A549 (cell line): ENCODE measurements around the gene MKNK2. TPM values are rescaled to one million over a fixed set of nuclear protein-coding genes. Genes with fewer than 3 reads are reported as not detected.

ENCODE experiments used
- ATAC-seq, 2 experiments: fragments of 200-7000 bp in 1 of 2; fragments of >200 bp in 1 of 2; cut with Nextera tagmentation in 1 of 2; cut with Tn5 transposase in 1 of 2; 3 replicates each; pipeline versions ENCODE4 v1.8.0 to v1.9.1; 2018 to 2020; ENCODE audit warnings: mild to moderate bottlenecking in 1 of 2, moderate library complexity in 1 of 2
- CTCF ChIA-PET: fragments of 300-600 bp; sonication (Branson Sonifier 250); formaldehyde crosslinking; extraction: SDS; loops from one replicate; lab custom pipeline; 2021; ENCODE audit warnings: antibody characterized with exemption, inconsistent platforms; lab: Yijun Ruan, JAX
- POLR2A ChIA-PET: fragments of 350-600 bp; formaldehyde crosslinking; extraction: SDS; loops from one replicate; lab custom pipeline; 2021; ENCODE audit warnings: antibody characterized with exemption, inconsistent platforms; lab: Yijun Ruan, JAX
- DNase-seq, 2 experiments: peaks; one replicate each; pipeline versions ENCODE4 v3.0.0 to v3.0.0-alpha.2; 2011 to 2016; ENCODE audit warnings: low read depth in 1 of 2, low spot score in 1 of 2
- FAIRE-seq: peaks from 2 replicates; lab custom pipeline; 2011; peaks lifted over from hg19 to GRCh38; lab: Jason Lieb, UNC
- H3K27ac ChIP-seq, 2 experiments: fragments of >200 bp; sonication (Bioruptor Twin); formaldehyde crosslinking; 3 replicates each; pipeline ENCODE4 v1.5.1; 2016 to 2017
- H3K4me1 ChIP-seq: fragments of >200 bp; sonication (Bioruptor Twin); formaldehyde crosslinking; 3 replicates; pipeline ENCODE4 v1.6.1; 2016
- H3K4me2 ChIP-seq: fragments of >200 bp; sonication (Bioruptor Twin); formaldehyde crosslinking; 3 replicates; pipeline ENCODE4 v1.6.1; 2016
- H3K4me3 ChIP-seq: fragments of >200 bp; sonication (Bioruptor Twin); formaldehyde crosslinking; 3 replicates; pipeline ENCODE4 v1.5.1; 2016
- H3K9me3 ChIP-seq: fragments of >200 bp; sonication (Bioruptor Twin); formaldehyde crosslinking; 3 replicates; pipeline ENCODE4 v1.6.1; 2016
- CBX8 ChIP-seq: fragments of 200-600 bp; sonication (generic); IDR thresholded peaks from 2 replicates; pipeline ENCODE4 v1.6.1; 2016
- CEBPB ChIP-seq, 2 experiments: fragments of >200 bp in 1 of 2; sonication (Bioruptor Twin) in 1 of 2; formaldehyde crosslinking in 1 of 2; IDR thresholded peaks; 2 replicates each; pipeline ENCODE4 v1.6.1; 2012 to 2016
- CHD2 ChIP-seq: fragments of 150-350 bp; IDR thresholded peaks from 2 replicates; pipeline ENCODE4 v1.6.1; 2014; ENCODE audit warnings: low read length; ENCODE audit not compliant: partially characterized antibody
- EHMT2 ChIP-seq: fragments of 200-600 bp; sonication (generic); IDR thresholded peaks from 2 replicates; pipeline ENCODE4 v1.6.1; 2016; ENCODE audit warnings: antibody characterized with exemption, low read depth, mild to moderate bottlenecking, moderate library complexity
- ESRRA ChIP-seq: fragments of 150-350 bp; IDR thresholded peaks from 2 replicates; pipeline ENCODE4 v1.6.1; 2014; ENCODE audit warnings: mild to moderate bottlenecking, low read length, borderline replicate concordance
- FOXS1 ChIP-seq: fragments of 250-450 bp; sonication (Bioruptor Pico); IDR thresholded peaks from 2 replicates; pipeline ENCODE4 v1.5.0; 2020; ENCODE audit warnings: mild to moderate bottlenecking, moderate library complexity
- HOXB5 ChIP-seq: fragments of 250-450 bp; sonication (Bioruptor Pico); IDR thresholded peaks from 2 replicates; pipeline ENCODE4 v1.5.0; 2020; ENCODE audit warnings: mild to moderate bottlenecking, moderate library complexity
- JUN ChIP-seq, 2 experiments: fragments of >200 bp; sonication (Bioruptor Twin); formaldehyde crosslinking; IDR thresholded peaks; 2 replicates in 1 of 2; 3 replicates in 1 of 2; pipeline ENCODE4 v1.6.1; 2016 to 2017
- JUNB ChIP-seq: fragments of >200 bp; sonication (Bioruptor Twin); formaldehyde crosslinking; IDR thresholded peaks from 2 replicates; pipeline ENCODE4 v1.6.1; 2016
- MAFK ChIP-seq: fragments of 450-650 bp; IDR thresholded peaks from 2 replicates; pipeline ENCODE4 v1.6.1; 2014; ENCODE audit not compliant: partially characterized antibody
- NFE2L2 ChIP-seq: fragments of 150-350 bp; conservative IDR thresholded peaks from 2 replicates; pipeline ENCODE4 v1.6.1; 2014; ENCODE audit warnings: low read length
- PHF8 ChIP-seq: fragments of 200-600 bp; sonication (generic); IDR thresholded peaks from 2 replicates; pipeline ENCODE4 v1.6.1; 2016; ENCODE audit warnings: low read depth, mild to moderate bottlenecking, antibody characterized with exemption, moderate library complexity, borderline replicate concordance
- POLR2A ChIP-seq: IDR thresholded peaks from 2 replicates; pipeline ENCODE4 v1.6.1; 2012; ENCODE audit warnings: mild to moderate bottlenecking, low read length
- RNF2 ChIP-seq: fragments of 200-600 bp; sonication (generic); IDR thresholded peaks from 2 replicates; pipeline ENCODE4 v1.6.1; 2016; ENCODE audit warnings: low read depth, mild to moderate bottlenecking, antibody characterized with exemption, moderate library complexity, borderline replicate concordance
- SMC3 ChIP-seq: fragments of >200 bp; sonication (Bioruptor Twin); formaldehyde crosslinking; IDR thresholded peaks from 3 replicates; pipeline ENCODE4 v1.6.1; 2018; ENCODE audit warnings: inconsistent platforms
- ZC3H11A ChIP-seq: fragments of 450-650 bp; IDR thresholded peaks from 2 replicates; pipeline ENCODE4 v1.6.1; 2014; ENCODE audit warnings: antibody characterized with exemption, mild to moderate bottlenecking
- ZFP36 ChIP-seq: fragments of 450-650 bp; IDR thresholded peaks from 2 replicates; pipeline ENCODE4 v1.6.1; 2014; ENCODE audit warnings: borderline replicate concordance; ENCODE audit not compliant: partially characterized antibody
- ZNF302 ChIP-seq: fragments of 250-450 bp; sonication (Bioruptor Pico); IDR thresholded peaks from 2 replicates; pipeline ENCODE4 v1.9.0; 2021; ENCODE audit warnings: inconsistent platforms, mild to moderate bottlenecking, moderate library complexity
- WGBS: methylation state at CpG from one replicate; pipeline ENCODE4 v1.1.6; 2017; ENCODE audit errors: missing lambda C conversion rate; 5-methylcytosine and 5-hydroxymethylcytosine counted together
- polyA plus RNA-seq, 4 experiments: library from polyadenylated mRNA; depleted of rRNA in 3 of 4; stranded (reverse); fragments of >200 nt; fragmentation: RNase III in 1 of 4; extraction: RNeasy Plus Mini Kit Qiagen cat#74134 plus additional on column Dnase treatment in 1 of 4; gene quantifications; 2 replicates in 3 of 4; 3 replicates in 1 of 4; pipeline ENCODE4 v1.2.3, GENCODE V29; 2011 to 2017
- TF ChIP-seq, protein P1 (sequence below): IDR thresholded peaks from 2 replicates; pipeline ENCODE4 v1.6.1; 2012; ENCODE audit warnings: low read depth, borderline replicate concordance
- TF ChIP-seq, protein P2 (sequence below): fragments of 450-650 bp; IDR thresholded peaks from 2 replicates; pipeline ENCODE4 v1.6.1; 2014; ENCODE audit warnings: antibody characterized with exemption
- TF ChIP-seq, protein P3 (sequence below): IDR thresholded peaks from 2 replicates; pipeline ENCODE4 v1.6.1; 2012

MKNK2 gene
- polyA plus RNA-seq, 2 of the 4 experiments (the other 2 are of a cell fraction) = 48.3 to 56.7 TPM

DNA sequence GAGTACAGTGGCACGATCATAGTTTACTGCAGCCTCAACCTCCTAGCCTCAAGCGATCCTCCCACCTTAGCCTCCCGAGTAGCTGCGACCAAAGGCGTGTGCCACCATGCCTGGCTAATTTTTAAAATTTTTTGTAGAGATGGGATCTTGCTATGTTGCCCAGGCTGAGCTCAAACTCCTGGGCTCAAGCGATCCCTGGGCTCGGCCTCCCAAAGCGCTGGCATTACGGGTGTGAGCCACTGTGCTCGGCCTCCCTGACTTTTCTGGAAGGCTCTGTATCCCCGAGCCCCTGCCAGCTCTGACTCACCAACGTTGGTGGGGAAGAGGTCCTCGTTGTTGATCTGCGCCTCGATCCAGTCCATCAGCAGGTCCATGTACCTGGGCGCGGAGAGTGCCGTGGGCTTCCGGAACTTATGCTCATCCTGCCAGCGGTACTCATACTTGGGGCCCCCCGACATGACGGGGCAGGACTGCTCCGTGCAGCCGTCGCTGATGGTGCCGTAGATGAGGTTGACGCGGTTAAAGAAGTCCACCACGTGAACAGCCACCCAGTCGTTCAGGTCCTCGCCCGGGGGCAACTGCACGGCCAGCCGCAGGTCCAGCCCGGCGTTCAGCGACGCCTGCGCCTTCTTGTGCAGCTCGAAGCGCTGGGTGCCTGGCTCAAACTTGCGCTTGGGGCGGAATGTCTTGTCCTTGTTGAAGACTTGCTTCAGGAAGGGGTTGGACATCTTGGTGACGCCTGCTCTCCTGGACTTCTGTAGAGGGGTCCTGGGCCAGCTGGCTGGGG is 27.0 kb upstream of the MKNK2 start:
- H3K4me2 ChIP-seq = no peak overlapping the region
- DNase-seq (no peak), FAIRE-seq (no peak), ATAC-seq (no peak)
- no peak for TF ChIP-seq CEBPB (IDR thresholded peaks at IDR 0.05)
- ChIA-PET CTCF (interaction anchor here (0.6 to 1.8 kb wide), 3 partner anchors 8 to 148 kb away, joined by 3 to 9 read pairs (median 3); no protein-coding TSS in a partner anchor), POLR2A (no interaction called here)
- H3K27ac ChIP-seq = no peak overlapping the region
- WGBS = 96% methylated on average over 36 of the region's 44 CpGs
- no peaks in the 10 kb centered on the region for H3K9me3 ChIP-seq
- H3K4me3 ChIP-seq = no peak overlapping the region
- H3K4me1 ChIP-seq = no peaks in the 10 kb centered on the region

DNA sequence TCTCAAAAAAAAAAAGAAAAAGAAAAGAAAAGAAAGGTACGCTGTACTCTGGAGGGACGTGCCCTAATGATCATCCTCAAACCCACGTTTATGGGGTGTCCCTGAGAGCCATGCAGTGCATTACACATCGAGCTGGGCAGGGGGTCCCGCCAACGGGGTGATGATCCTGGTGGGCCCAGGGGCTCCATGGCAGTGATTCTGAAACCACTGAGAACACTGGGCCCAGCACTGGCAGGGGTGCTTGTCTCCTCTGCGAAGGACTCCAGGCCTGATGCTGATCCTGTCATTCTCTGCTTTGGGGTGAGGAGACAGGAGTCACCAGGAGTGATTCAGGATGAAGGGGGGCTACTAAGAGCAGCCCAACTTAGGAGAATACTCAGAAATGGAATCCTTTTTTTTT is 26.4 kb upstream of the MKNK2 start:
- ChIA-PET POLR2A (no interaction called here), CTCF (interaction anchor here (0.6 to 1.8 kb wide), 3 partner anchors 7 to 148 kb away, joined by 3 to 9 read pairs (median 3); no protein-coding TSS in a partner anchor)
- ATAC-seq (no peak), FAIRE-seq (no peak), DNase-seq (no peak)
- no peak overlapping the region for H3K4me3 ChIP-seq
- WGBS = 94% methylated on average over 7 of the region's 7 CpGs
- no peak for TF ChIP-seq JUN (IDR thresholded peaks at IDR 0.05)
- TF ChIP-seq RNF2 = no peak
- no peak for TF ChIP-seq ZNF302 (CRISPR knock-in tag)
- TF ChIP-seq, protein P1, sequence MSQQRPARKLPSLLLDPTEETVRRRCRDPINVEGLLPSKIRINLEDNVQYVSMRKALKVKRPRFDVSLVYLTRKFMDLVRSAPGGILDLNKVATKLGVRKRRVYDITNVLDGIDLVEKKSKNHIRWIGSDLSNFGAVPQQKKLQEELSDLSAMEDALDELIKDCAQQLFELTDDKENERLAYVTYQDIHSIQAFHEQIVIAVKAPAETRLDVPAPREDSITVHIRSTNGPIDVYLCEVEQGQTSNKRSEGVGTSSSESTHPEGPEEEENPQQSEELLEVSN = no peak
- no peak for TF ChIP-seq NFE2L2
- TF ChIP-seq SMC3 = no peak
- TF ChIP-seq MAFK = no peak
- TF ChIP-seq PHF8 = no peak
- TF ChIP-seq, protein P2, sequence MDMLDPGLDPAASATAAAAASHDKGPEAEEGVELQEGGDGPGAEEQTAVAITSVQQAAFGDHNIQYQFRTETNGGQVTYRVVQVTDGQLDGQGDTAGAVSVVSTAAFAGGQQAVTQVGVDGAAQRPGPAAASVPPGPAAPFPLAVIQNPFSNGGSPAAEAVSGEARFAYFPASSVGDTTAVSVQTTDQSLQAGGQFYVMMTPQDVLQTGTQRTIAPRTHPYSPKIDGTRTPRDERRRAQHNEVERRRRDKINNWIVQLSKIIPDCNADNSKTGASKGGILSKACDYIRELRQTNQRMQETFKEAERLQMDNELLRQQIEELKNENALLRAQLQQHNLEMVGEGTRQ = no peak
- TF ChIP-seq ZFP36 = no peak
- no peak for TF ChIP-seq CHD2
- no peak for TF ChIP-seq EHMT2
- no peak for TF ChIP-seq ZC3H11A
- TF ChIP-seq ESRRA = no peak
- TF ChIP-seq POLR2A = no peak
- TF ChIP-seq HOXB5 (CRISPR knock-in tag) = no peak
- no peak for TF ChIP-seq CBX8
- no peak for TF ChIP-seq FOXS1 (CRISPR knock-in tag)
- H3K4me2 ChIP-seq = no peak overlapping the region
- no peak overlapping the region for H3K27ac ChIP-seq
- no peaks in the 10 kb centered on the region for H3K4me1 ChIP-seq
- H3K9me3 ChIP-seq = no peaks in the 10 kb centered on the region

DNA sequence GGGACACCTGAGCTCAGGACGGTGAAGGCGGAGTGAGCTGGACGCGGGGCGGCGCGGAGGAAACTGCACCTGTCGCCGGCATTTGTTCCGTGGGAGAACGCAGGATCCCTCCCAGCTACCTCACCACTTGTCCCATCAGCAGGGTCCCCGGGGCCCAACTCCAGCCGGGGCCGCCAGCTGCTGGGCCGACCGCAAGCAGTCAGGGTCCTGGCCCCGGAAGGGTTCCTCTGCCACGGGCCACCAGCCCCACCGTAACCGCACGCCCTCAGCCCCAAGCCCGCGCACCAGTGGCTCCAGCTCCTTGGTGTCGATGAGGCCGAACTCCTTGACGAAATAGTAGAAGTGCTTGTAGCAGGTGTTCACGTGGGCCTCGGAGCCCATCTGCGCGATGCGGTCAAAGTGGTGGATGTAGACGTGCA is 25.5 kb upstream of the MKNK2 start:
- H3K4me1 ChIP-seq = no peaks in the 10 kb centered on the region
- FAIRE-seq (no peak), DNase-seq (no peak), ATAC-seq (no peak)
- WGBS = 98% methylated on average over 26 of the region's 32 CpGs
- ChIA-PET CTCF (interaction anchor here (1.1 kb wide), 1 partner anchor 57 kb away, joined by 5 read pairs; no protein-coding TSS in a partner anchor), POLR2A (interaction anchor here (0.6 kb wide), 1 partner anchor 53 kb away, joined by 4 read pairs; no protein-coding TSS in a partner anchor)
- no peak overlapping the region for H3K27ac ChIP-seq
- no peak overlapping the region for H3K4me3 ChIP-seq
- no peak overlapping the region for H3K4me2 ChIP-seq
- H3K9me3 ChIP-seq = no peaks in the 10 kb centered on the region
- no peak for TF ChIP-seq JUNB
- TF ChIP-seq HOXB5 (CRISPR knock-in tag) = no peak
- TF ChIP-seq, protein P3, sequence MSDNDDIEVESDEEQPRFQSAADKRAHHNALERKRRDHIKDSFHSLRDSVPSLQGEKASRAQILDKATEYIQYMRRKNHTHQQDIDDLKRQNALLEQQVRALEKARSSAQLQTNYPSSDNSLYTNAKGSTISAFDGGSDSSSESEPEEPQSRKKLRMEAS = no peak
